Spleen (tissue), 11 donors: ENCODE results near the gene VWF. TPM values are rescaled to one million over a fixed set of nuclear protein-coding genes. Genes with fewer than 3 reads are reported as not detected.

Source experiments
- DNase-seq: peaks from one replicate; pipeline ENCODE4 v3.0.0-alpha.2; 2020
- H3K27ac ChIP-seq, 8 donors: fragments of 200-600 bp; sonication (generic) in 7 of 8; 1 replicate in 4 of 8; 2 replicates in 4 of 8; pipeline versions ENCODE4 v1.5.0 to v1.8.0; 2016 to 2021; ENCODE audit warnings: inconsistent platforms in 4 of 8, mild to moderate bottlenecking in 4 of 8, moderate library complexity in 1 of 8
- H3K27me3 ChIP-seq, 7 donors: fragments of 200-600 bp; sonication (generic) in 6 of 7; replicated peaks in 1 of 7; 1 replicate in 4 of 7; 2 replicates in 3 of 7; pipeline versions ENCODE4 v1.5.0 to v1.8.0; 2016 to 2021; ENCODE audit warnings: inconsistent platforms in 3 of 7, mild to moderate bottlenecking in 1 of 7
- H3K36me3 ChIP-seq, 6 donors: fragments of 200-600 bp; sonication (generic) in 5 of 6; 1 replicate in 4 of 6; 2 replicates in 2 of 6; pipeline versions ENCODE4 v1.5.0 to v1.8.0; 2016 to 2021; ENCODE audit warnings: inconsistent platforms in 2 of 6
- H3K4me1 ChIP-seq, 6 donors: fragments of 200-600 bp; sonication (generic) in 5 of 6; 1 replicate in 3 of 6; 2 replicates in 3 of 6; pipeline versions ENCODE4 v1.5.0 to v1.8.0; 2016 to 2021; ENCODE audit warnings: inconsistent platforms in 3 of 6
- H3K4me3 ChIP-seq, 8 donors: fragments of 200-600 bp; sonication (generic) in 7 of 8; 1 replicate in 4 of 8; 2 replicates in 4 of 8; pipeline versions ENCODE4 v1.5.0 to v1.8.0; 2016 to 2021; ENCODE audit warnings: inconsistent platforms in 4 of 8, mild to moderate bottlenecking in 4 of 8, moderate library complexity in 2 of 8
- H3K9me3 ChIP-seq, 8 donors: fragments of 200-600 bp; sonication (generic) in 7 of 8; 1 replicate in 4 of 8; 2 replicates in 4 of 8; pipeline versions ENCODE4 v1.5.0 to v1.8.0; 2016 to 2021; ENCODE audit warnings: inconsistent platforms in 4 of 8
- POLR2A ChIP-seq, 3 donors: fragments of 450-650 bp; IDR thresholded peaks; one replicate each; pipeline ENCODE4 v1.5.1; 2017; ENCODE audit warnings: antibody characterized with exemption in 3 of 3, mild to moderate bottlenecking in 1 of 3
- POLR2AphosphoS5 ChIP-seq, 3 donors: sonication (generic); formaldehyde crosslinking; IDR thresholded peaks; one replicate each; pipeline ENCODE4 v1.5.1; 2017; ENCODE audit warnings: antibody characterized with exemption in 3 of 3
- WGBS, 5 donors: extraction: QIAGEN DNeasy Blood & Tissue Kit in 3 of 5; methylation state at CpG; one replicate each; pipeline versions ENCODE4 v1.1.5 to v1.1.7; 2013 to 2018; 5-methylcytosine and 5-hydroxymethylcytosine counted together
- intact Hi-C: fragments of 100-400 bp; cut with DNase I; formaldehyde crosslinking; loops from one replicate; pipeline ENCODE4 v1.15.0; 2023; ENCODE audit warnings: low total_unique reads
- polyA plus RNA-seq, 3 donors: library from polyadenylated mRNA; stranded (reverse); fragments of 200-250 nt; gene quantifications; one replicate each; pipeline ENCODE4 v1.2.1, GENCODE V29; 2013
- total RNA-seq, 7 donors: library from RNA; depleted of rRNA in 3 of 7; stranded (reverse); fragments of >200 nt in 3 of 7; fragmentation: NEBNext Ultra II Directional in 4 of 7; extraction: Animal tissue kit (Norgen Biotek cat#: 25700) in 4 of 7; gene quantifications; one replicate each; pipeline versions ENCODE4 v1.1.0 to v1.2.1, GENCODE V29; 2016 to 2021
- TF ChIP-seq, protein P1 (sequence below), 11 experiments: fragments of 200-600 bp in 7 of 11; fragments of 450-650 bp in 4 of 11; sonication (generic) in 4 of 11; IDR thresholded peaks in 8 of 11; conservative IDR thresholded peaks in 3 of 11; 1 replicate in 7 of 11; 2 replicates in 4 of 11; pipeline versions ENCODE4 v1.4.0 to v1.8.0; 2016 to 2021; ENCODE audit warnings: antibody characterized with exemption in 11 of 11, inconsistent platforms in 4 of 11, mild to moderate bottlenecking in 1 of 11
- donor health status: healthy with polysubstance abuse.
- donor health status: DM: no; HTN: no; CAD: no; lungs with moderate emphysema.
- donor health status: DM: no; HTN: no; CAD: no.
- donor health status: Bipolar disorder and iron deficiency.
- donor health status: healthy.
- donor health status: DM: no; HTN: no; CAD: no.
- donor health status: DM: yes; HTN: yes; CAD: no.

The VWF gene
- total and polyA plus RNA-seq, 10 donors, result 12.9 to 957 (median 321) TPM

DNA sequence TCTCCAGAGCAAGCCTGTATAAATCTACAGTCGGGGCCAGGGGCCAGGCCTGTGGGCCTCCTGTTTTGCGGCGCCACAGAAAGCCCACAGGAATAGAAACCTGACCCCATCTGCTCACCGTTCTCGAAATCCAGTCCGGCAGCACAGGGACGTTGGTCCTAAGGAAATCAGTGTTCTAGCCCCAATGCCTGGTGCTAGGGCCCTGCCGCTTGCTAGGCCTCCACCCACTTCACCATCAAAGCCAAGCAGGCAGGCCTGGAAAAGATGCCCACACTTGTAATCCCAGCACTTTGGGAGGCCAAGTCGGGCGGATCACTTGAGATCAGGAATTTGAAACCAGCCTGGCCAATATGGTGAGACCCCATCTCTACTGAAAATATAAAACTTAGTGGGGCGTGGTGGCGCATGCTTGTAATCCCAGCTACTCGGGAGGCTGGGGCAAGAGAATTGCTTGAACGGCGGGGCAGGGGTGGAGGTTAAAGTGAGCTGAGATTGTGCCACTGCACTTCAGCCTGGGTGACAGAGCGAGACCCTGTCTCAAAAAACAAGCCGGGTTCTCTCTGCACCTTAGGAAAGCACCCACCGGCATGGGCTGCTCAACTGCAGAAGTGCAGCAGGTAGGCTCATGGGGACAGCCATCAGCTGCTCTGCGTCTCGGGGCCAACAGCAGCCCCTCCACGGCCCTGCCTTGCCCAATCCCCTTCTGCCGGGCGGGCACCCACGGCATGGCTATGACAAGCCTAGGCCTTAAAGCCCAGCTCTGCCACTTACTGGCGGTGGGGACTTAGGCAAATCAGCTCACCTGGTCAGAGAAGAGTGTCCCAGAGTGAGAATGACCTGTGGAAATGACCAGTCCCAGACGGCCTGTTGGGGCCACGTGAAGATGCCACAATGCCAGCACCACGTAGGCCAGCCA lies 47.4 kb downstream of the VWF start:
- no peaks in the 10 kb centered on the region for H3K9me3 ChIP-seq
- no peak overlapping the region for H3K4me3 ChIP-seq
- WGBS, 5 donors, result 89 to 97% (median 93%) methylated on average over 18 to 28 of the region's 28 CpGs
- H3K4me1 ChIP-seq, result peaks cover 11 to 45% (median 30%) of the 10 kb centered on the region in 6 donors
- DNase-seq, result peak; percentile 47
- peaks cover 0 to 6% (median 0%) of the 10 kb centered on the region in 6 donors for H3K36me3 ChIP-seq
- H3K27me3 ChIP-seq, result peaks cover 0 to 45% (median 5%) of the 10 kb centered on the region in 7 donors
- TF ChIP-seq POLR2A (IDR thresholded peaks at IDR 0.05), result no peak
- TF ChIP-seq, protein P1, sequence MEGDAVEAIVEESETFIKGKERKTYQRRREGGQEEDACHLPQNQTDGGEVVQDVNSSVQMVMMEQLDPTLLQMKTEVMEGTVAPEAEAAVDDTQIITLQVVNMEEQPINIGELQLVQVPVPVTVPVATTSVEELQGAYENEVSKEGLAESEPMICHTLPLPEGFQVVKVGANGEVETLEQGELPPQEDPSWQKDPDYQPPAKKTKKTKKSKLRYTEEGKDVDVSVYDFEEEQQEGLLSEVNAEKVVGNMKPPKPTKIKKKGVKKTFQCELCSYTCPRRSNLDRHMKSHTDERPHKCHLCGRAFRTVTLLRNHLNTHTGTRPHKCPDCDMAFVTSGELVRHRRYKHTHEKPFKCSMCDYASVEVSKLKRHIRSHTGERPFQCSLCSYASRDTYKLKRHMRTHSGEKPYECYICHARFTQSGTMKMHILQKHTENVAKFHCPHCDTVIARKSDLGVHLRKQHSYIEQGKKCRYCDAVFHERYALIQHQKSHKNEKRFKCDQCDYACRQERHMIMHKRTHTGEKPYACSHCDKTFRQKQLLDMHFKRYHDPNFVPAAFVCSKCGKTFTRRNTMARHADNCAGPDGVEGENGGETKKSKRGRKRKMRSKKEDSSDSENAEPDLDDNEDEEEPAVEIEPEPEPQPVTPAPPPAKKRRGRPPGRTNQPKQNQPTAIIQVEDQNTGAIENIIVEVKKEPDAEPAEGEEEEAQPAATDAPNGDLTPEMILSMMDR (IDR thresholded peaks at IDR 0.05 in 8 of 11, conservative IDR thresholded peaks at IDR 0.05 in 3 of 11), result no peak
- TF ChIP-seq POLR2AphosphoS5 (IDR thresholded peaks at IDR 0.05), result peak in 1 of 3 donors; percentile 9
- H3K27ac ChIP-seq, result peak overlapping the region in 1 of 8 donors; percentile 16
- intact Hi-C loops, result no loop called here

DNA sequence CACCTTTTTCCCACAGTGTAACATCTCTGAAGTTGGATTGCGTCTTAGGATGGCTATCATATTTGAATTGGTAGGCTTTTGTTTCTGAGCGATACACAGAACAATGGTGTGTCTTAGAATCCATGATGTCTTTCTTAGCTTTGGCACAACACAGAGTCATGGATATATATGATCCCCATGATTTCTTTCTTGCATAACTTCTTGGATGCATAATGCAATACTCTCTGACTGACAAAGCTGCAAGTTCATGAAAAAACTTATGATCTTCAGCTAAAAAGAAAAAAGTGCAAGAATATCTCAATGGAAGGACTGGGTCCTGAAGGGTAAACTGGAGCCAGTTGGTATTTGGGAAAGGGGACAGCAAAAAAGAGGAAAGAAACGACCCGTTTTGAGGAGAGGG lies 48.1 kb downstream of the VWF start:
- peak overlapping the region in 3 of 8 donors; percentile 16 to 82 (median 81) for H3K27ac ChIP-seq
- DNase-seq, result no peak
- H3K27me3 ChIP-seq, result peaks cover 0 to 45% (median 5%) of the 10 kb centered on the region in 7 donors
- no peak overlapping the region for H3K4me3 ChIP-seq
- peaks cover 11 to 45% (median 30%) of the 10 kb centered on the region in 6 donors for H3K4me1 ChIP-seq
- H3K36me3 ChIP-seq, result peaks cover 0 to 6% (median 0%) of the 10 kb centered on the region in 6 donors
- TF ChIP-seq, protein P1 (IDR thresholded peaks at IDR 0.05 in 8 of 11, conservative IDR thresholded peaks at IDR 0.05 in 3 of 11), result no peak
- intact Hi-C loops, result no loop called here
- WGBS, 5 donors, result 68 to 93% (median 75%) methylated on average over 4 of the region's 4 CpGs
- no peaks in the 10 kb centered on the region for H3K9me3 ChIP-seq

DNA sequence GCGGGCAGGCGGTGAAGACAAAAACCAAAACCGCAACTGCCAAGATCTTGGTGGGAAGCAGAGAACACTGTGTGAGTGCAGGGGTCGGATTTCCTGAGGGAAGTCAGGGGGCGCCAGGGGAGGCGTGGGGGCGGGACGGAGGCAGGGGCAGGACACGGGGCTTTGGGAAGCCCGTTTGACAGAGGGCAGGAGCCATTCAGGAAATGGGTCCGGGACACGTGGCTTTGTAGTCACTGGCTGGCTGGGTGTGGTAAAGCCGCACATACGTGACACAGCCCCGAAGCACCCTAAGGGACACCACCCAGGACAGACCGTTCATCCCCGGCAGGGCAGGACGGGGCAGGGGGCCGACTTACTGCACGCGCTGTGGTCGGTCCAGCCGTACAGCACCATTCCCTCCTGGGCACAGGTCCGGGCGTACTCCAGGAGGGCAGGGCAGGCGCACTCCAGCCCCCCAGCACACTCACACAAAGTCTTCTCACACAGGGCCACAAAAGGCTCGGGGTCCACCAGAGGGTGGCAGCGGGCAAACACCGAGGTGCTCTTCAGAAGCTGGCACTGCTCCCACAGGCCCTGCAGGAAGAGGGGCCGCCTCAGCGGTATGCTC lies 49.4 kb downstream of the VWF start:
- Histone ChIP-seq H3K9me3 (no peaks in the 10 kb centered on the region), H3K36me3 (peaks cover 0 to 11% (median 0%) of the 10 kb centered on the region in 6 donors), H3K4me3 (peak overlapping the region in 5 of 8 donors; percentile 3 to 62 (median 25)), H3K4me1 (peaks cover 11 to 45% (median 32%) of the 10 kb centered on the region in 6 donors), H3K27ac (peak overlapping the region; percentile 42 to 83 (median 74)), H3K27me3 (peaks cover 0 to 45% (median 5%) of the 10 kb centered on the region in 7 donors)
- DNase-seq, result peak; percentile 83
- intact Hi-C loops, result no loop called here
- TF ChIP-seq POLR2A (IDR thresholded peaks at IDR 0.05) (no peak), POLR2AphosphoS5 (IDR thresholded peaks at IDR 0.05) (peak; percentile 33 to 69 (median 59))
- 3 to 8% (median 5%) methylated on average over 7 to 31 of the region's 31 CpGs for WGBS, 5 donors

DNA sequence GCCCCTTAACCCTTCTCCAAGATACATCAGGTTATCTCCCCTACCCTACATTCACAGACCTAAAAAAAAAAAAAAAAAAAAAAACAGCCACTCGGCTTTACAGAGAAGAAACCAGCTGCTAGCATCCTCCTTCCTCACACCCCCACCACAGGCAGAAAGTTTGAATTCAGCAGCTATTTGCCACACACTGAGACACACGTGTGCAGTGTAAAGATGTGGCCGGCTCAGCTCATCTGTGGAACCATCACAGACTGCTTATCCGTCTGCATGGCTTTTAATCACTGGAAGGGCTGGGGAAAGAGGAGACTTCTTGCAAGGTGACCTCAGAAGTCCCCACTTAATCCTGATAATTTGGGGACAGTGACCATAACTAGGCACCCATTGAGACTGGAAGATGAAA lies 50.0 kb downstream of the VWF start:
- H3K27ac ChIP-seq, result peak overlapping the region in 7 of 8 donors; percentile 46 to 83 (median 78)
- H3K36me3 ChIP-seq, result peaks cover 0 to 11% (median 0%) of the 10 kb centered on the region in 6 donors
- TF ChIP-seq POLR2A (IDR thresholded peaks at IDR 0.05) (no peak), POLR2AphosphoS5 (IDR thresholded peaks at IDR 0.05) (no peak)
- TF ChIP-seq, protein P1 (IDR thresholded peaks at IDR 0.05 in 8 of 11, conservative IDR thresholded peaks at IDR 0.05 in 3 of 11), result no peak
- DNase-seq, result peak; percentile 46
- peaks cover 0 to 45% (median 5%) of the 10 kb centered on the region in 7 donors for H3K27me3 ChIP-seq
- peaks cover 14 to 45% (median 36%) of the 10 kb centered on the region in 6 donors for H3K4me1 ChIP-seq
- intact Hi-C loops, result no loop called here
- H3K9me3 ChIP-seq, result no peaks in the 10 kb centered on the region
- peak overlapping the region in 4 of 8 donors; percentile 21 to 62 (median 29) for H3K4me3 ChIP-seq
- WGBS, 5 donors, result 5 to 10% (median 6%) methylated on average over 4 of the region's 4 CpGs
